ENCODE data around the gene REV1. TPM values are rescaled to one million over a fixed set of nuclear protein-coding genes. Genes with fewer than 3 reads are reported as not detected.

The REV1 gene
- polyA plus RNA-seq, 3 donors, result 6.5 to 39.9 (median 9.5) TPM

GRCh38 chr2:99395589-99396130, 94.2 kb downstream of the REV1 start:
- no peaks in the 10 kb centered on the region for H4K20me1 ChIP-seq (ENCODE audit: insufficient read depth, low read length)
- no peak overlapping the region for H3K9ac ChIP-seq (ENCODE audit: insufficient read depth, low read length, poor library complexity, severe bottlenecking)
- H3K4me3 ChIP-seq (replicated peaks in 1 of 3; ENCODE audit: low read depth in 2 of 3, low read length in 3 of 3), result no peak overlapping the region
- Mint-ChIP-seq H3K27ac (peak overlapping the region in 3 of 7 donors; percentile 14 to 63 (median 30)), H3K4me1 (no peaks in the 10 kb centered on the region), H3K27me3 (ENCODE audit: low read depth in 3 of 3) (peaks cover 0 to 2% (median 0%) of the 10 kb centered on the region in 3 donors), H3K4me3 (no peak overlapping the region), H3K36me3 (peaks cover 85 to 92% of the 10 kb centered on the region in 2 donors), H3K9me3 (no peaks in the 10 kb centered on the region)
- no peak overlapping the region for H2AFZ ChIP-seq (ENCODE audit: insufficient read depth, low read depth, low read length, poor library complexity, severe bottlenecking)
- intact Hi-C loops (cut with micrococcal nuclease), result no loop called here
- TF ChIP-seq CTCF (IDR thresholded peaks at IDR 0.05), result no peak
- no peak for DNase-seq
- no peak overlapping the region for H3K27ac ChIP-seq (ENCODE audit: low read depth in 1 of 2, low read length in 2 of 2)
- no peaks in the 10 kb centered on the region for H3K79me2 ChIP-seq (ENCODE audit: insufficient read depth, low read length)
- H3K9me3 ChIP-seq (replicated peaks in 1 of 2; ENCODE audit: control insufficient read depth in 1 of 2, insufficient read depth in 1 of 2, low read length in 2 of 2), result no peaks in the 10 kb centered on the region
- no peaks in the 10 kb centered on the region for H3K27me3 ChIP-seq (ENCODE audit: control insufficient read depth in 2 of 2, insufficient read depth in 2 of 2, low read length in 2 of 2)
- no peak overlapping the region for H3K4me2 ChIP-seq (replicated peaks; ENCODE audit: extremely low read depth, low read length, poor library complexity, severe bottlenecking)
- peaks cover 86 to 98% of the 10 kb centered on the region in 2 donors for H3K36me3 ChIP-seq (replicated peaks in 1 of 2; ENCODE audit: control insufficient read depth in 1 of 2, insufficient read depth in 2 of 2, low read length in 2 of 2)
- WGBS (ENCODE audit: insufficient coverage), result 98% methylated on average over 3 of the region's 3 CpGs
- no peaks in the 10 kb centered on the region for H3K4me1 ChIP-seq (ENCODE audit: control insufficient read depth in 1 of 2, insufficient read depth in 2 of 2, low read length in 2 of 2)

DNA sequence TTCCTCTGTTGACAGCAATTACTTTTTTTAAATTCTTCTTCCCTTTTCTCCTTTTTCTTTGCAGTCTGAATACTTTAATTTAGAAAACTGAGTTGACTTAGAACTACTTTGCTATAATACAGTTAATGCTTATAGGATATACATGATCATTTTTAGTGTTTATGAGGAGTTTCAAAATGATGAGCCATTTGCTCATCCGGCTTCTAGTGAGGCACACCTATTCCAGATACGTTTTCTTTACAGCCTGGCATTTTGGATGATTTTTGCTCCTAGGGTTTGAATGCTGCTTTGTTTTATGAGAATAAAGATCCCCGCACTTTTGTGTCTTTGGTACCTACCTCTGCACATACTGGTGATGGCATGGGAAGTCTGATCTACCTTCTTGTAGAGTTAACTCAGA, 99.9 kb downstream of the REV1 start:
- Mint-ChIP-seq H3K9me3 (no peaks in the 10 kb centered on the region), H3K4me1 (no peaks in the 10 kb centered on the region), H3K27ac (peak overlapping the region in 1 of 7 donors; percentile 41), H3K4me3 (no peak overlapping the region), H3K27me3 (ENCODE audit: low read depth in 3 of 3) (no peaks in the 10 kb centered on the region), H3K36me3 (peaks cover 57 to 74% of the 10 kb centered on the region in 2 donors)
- DNase-seq, result no peak
- Histone ChIP-seq H3K27ac (ENCODE audit: low read depth in 1 of 2, low read length in 2 of 2) (no peak overlapping the region), H3K79me2 (ENCODE audit: insufficient read depth, low read length) (no peaks in the 10 kb centered on the region), H4K20me1 (ENCODE audit: insufficient read depth, low read length) (no peaks in the 10 kb centered on the region), H3K36me3 (replicated peaks in 1 of 2; ENCODE audit: control insufficient read depth in 1 of 2, insufficient read depth in 2 of 2, low read length in 2 of 2) (peaks cover 54 to 68% of the 10 kb centered on the region in 2 donors), H3K27me3 (ENCODE audit: control insufficient read depth in 2 of 2, insufficient read depth in 2 of 2, low read length in 2 of 2) (no peaks in the 10 kb centered on the region), H3K4me2 (replicated peaks; ENCODE audit: extremely low read depth, low read length, poor library complexity, severe bottlenecking) (no peak overlapping the region), H3K4me3 (replicated peaks in 1 of 3; ENCODE audit: low read depth in 2 of 3, low read length in 3 of 3) (no peak overlapping the region), H2AFZ (ENCODE audit: insufficient read depth, low read depth, low read length, poor library complexity, severe bottlenecking) (no peak overlapping the region), H3K9me3 (replicated peaks in 1 of 2; ENCODE audit: control insufficient read depth in 1 of 2, insufficient read depth in 1 of 2, low read length in 2 of 2) (no peaks in the 10 kb centered on the region), H3K4me1 (ENCODE audit: control insufficient read depth in 1 of 2, insufficient read depth in 2 of 2, low read length in 2 of 2) (no peaks in the 10 kb centered on the region), H3K9ac (ENCODE audit: insufficient read depth, low read length, poor library complexity, severe bottlenecking) (no peak overlapping the region)
- intact Hi-C loops (cut with micrococcal nuclease), result no loop called here
- WGBS (ENCODE audit: insufficient coverage), result 100% methylated on average over 1 of the region's 3 CpGs
- TF ChIP-seq CTCF (IDR thresholded peaks at IDR 0.05), result no peak
